Fibroblast of lung (primary cell): ENCODE results near the gene HPX.

Experiments used
- CTCF ChIP-seq, 2 donors: IDR thresholded peaks in 1 of 2; conservative IDR thresholded peaks in 1 of 2; 1 replicate in 1 of 2; 2 replicates in 1 of 2; pipeline ENCODE4 v1.5.1; 2011 to 2012; ENCODE audit warnings: low read length in 2 of 2, control low read depth in 1 of 2, inconsistent platforms in 1 of 2, low read depth in 1 of 2, mild to moderate bottlenecking in 1 of 2
- EZH2 ChIP-seq: IDR thresholded peaks from 2 replicates; pipeline ENCODE4 v1.5.1; 2012; ENCODE audit warnings: low read length, control low read depth, mild to moderate bottlenecking; ENCODE audit errors: missing control alignments

GRCh38 chr11:6401464-6401863 lies 39.3 kb downstream of the HPX start:
- TF ChIP-seq CTCF (conservative IDR thresholded peaks at IDR 0.05 in 1 of 2, IDR thresholded peaks at IDR 0.05 in 1 of 2; ENCODE audit: low read depth in 1 of 2, low read length in 2 of 2) (no peak), EZH2 (no peak)
